GM21786 (cell line): ENCODE data around the gene ATP2A2.
"Not testable (repeated sequence)": the region's sequence is repeated elsewhere in the genome, so short reads cannot be mapped to it uniquely, and the experiment has no call there.

ENCODE experiments used
- ATAC-seq: cut with Tn5 transposase; IDR thresholded peaks from one replicate; pipeline ENCODE4 v1.9.1; 2021; ENCODE audit not compliant: unreplicated experiment

ATP2A2 gene

DNA sequence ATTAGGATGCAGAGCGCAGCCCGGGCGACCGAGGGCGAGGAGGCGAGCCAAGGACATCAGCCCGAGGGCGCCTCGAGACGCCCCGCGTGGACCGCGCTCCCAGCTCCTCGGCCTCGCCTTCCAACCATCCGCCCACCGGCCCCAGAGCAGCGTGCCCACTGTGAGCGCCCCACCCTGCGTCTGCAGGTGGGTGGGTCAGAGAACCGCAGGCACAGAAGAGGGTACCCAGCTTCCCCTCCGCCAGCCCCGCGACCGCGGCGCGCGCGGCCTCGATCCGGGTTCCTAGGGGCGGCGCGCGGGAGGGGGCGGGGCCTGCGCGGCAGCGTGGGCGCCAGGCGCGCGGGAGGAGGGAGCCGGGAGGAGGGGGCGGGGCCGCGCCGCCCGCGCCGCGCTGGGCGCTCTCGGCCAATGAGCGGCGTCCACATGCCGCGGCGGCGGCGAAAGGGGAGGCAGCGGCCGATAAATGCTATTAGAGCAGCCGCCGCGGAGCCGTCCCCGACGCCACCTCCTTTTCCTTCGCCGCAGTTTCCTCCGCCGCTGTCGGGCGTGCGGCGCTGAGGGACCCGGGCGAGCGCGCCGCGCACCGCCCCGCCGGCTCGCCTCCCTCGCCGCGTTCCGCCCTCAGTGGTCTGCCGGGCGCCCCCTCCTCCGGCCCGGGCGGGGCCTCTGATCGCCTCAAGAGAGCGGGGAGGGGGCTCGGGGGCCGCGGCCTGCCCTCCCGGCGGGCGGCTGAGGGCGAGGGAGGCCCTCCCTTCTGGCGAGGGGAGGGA lies at the start of gene ATP2A2:
ATP2A2 (plus strand) TSS at position 469 of the 770 bp plus-strand sequence. CDS start 543 bp downstream, outside the sequence.
- ATAC-seq, result peak; percentile 65

DNA sequence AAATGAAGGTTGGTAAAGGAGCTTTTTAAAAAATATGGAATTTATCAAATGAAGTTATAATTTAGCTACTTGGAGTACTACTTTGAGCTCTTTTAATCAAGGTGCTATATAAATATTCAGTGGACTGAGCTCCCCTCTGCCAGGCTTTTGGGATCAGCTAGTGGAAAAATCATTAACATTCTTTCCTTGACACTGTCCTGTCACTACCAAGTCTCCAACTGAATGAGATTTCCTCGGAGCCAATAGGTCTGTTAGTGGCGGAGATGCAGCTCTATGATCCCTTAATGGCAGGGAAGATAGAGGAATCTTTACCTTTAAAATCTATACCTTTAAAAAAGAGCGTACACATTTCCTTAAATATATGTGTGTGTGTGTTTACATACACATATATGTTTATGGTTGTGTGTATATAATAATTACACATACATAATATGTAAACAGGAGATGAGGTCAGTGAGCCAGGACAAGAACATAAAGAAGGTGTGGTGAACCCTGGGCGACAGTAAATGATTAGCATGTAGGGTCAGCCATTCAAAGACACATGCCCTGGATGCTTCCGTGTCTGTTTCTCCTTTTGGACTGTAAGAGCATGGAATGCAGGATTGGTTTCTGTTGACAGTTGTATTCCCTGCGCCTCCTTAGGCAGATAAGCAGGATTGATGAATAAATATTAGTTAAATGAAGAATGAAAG lies 47.7 kb upstream of the ATP2A2 start:
- ATAC-seq, result no peak

- no peak for ATAC-seq
These were observed 46.7 kb upstream of the ATP2A2 start for GRCh38 chr12:110234331-110234751.

GRCh38 chr12:110234755-110235154 lies 46.3 kb upstream of the ATP2A2 start:
- ATAC-seq, result no peak

GRCh38 chr12:110235383-110235782 lies 45.7 kb upstream of the ATP2A2 start:
- ATAC-seq, result no peak

DNA sequence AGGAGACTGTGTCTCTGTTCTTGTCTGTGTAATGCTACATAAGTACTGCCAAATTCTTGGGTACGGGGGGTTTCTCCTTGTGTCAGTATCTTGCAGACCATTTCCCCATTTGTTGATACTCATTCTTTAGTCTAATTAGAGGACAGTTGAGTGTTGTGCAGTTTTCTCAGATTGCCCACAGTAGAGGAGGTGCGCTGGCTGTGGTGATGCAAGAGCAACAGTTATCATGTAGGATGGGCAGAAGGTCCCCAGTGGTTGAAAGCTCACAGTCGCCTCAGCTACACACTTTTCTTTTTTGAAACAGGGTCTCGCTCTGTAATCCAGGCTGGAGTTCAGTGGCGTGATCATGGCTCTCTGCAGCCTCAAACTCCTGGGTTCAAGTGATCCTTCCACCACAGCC lies 37.8 kb upstream of the ATP2A2 start:
- ATAC-seq, result no peak

DNA sequence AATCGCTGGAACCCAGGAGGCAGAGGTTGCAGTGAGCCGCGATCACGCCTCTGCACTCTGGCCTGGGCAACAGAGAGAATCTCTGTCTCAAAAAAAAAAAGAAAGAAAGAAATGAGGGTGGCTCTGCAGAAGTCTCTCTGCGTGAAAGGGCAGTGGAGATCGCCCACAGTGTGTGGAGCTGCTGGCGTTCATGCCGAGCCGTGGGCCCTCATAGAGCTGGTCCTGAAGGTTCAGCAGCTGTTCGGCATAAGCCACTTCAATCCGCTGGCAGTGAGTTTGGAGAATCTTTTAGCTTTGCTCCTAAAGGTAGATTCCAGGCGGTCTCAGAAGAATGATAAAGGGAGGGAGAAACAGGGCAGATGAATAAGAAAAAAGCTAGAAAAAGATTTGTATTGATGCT lies 36.7 kb upstream of the ATP2A2 start:
- no peak for ATAC-seq

DNA sequence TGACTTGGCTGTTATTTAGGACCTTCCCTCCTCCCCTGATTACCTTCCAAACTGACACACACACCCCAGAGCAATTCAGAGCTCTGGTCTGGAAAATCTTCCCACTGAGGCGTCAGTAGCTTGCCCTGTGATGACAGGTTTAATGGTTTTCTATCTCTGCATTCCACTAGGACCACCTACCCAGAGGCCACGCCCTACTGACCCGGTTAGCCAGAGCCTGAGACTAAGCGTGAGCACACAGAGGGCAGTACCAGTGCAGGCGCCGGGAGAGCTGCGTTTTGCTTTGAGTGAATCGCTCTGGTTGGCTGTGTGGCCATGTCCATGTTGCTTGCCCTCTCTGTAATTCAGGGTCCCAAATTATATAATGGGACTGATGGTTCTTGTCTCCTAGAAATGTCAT lies 36.2 kb upstream of the ATP2A2 start:
- no peak for ATAC-seq

DNA sequence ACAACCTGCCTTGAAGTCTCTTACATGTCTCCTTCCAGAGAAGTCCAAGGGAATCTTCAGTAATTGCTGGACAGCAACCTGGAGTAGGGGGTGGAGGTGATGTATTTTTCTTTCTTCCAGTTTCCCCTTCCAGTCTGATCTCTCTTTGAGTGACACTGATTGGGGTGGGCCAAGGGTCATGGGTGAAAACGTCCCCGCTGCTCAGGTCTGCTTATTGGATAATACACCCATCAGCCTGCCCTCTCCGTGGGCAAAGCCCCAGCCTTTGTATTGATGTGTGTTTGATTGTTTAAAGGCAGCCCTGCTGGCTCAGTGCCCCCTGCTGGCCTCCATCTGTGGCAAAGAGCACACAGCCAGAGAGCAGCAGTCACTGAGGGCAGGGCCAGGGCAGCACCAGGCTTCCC lies 35.7 kb upstream of the ATP2A2 start:
- no peak for ATAC-seq

DNA sequence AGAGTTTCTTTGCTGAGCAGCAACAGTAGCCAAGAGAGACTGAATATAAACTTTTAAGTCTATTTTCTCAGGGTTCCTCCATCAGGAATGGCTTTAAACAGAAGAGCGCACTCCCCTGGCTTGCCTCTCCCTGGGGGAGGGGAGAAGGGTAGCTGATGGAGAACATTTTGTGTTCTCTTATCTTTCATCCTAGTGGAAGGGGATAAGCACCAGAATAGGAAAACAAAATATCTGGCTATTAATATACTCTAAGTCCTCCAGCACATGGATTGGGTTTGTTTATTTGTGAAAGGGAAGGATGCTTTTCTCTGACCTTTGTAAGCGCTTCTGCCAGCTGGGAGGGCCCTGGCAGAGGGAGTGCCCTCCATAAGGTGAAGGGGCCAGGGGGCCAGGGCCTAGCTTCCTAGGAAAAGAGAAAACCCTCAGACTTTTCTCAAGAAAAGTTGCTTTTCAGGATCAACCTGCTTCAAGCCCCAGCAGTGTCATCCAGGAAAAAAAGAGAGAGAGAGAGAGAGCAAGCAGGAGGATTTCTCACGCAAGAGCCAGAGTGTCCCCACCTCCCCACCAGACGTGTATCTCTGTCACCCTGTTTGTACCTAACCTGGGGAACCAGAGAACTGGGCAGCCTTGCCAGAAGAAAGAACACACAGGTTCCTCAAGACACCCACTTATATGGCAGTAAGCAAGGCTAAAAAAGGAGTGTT lies 34.3 kb upstream of the ATP2A2 start:
- no peak for ATAC-seq

GRCh38 chr12:110247340-110248095 lies 33.5 kb upstream of the ATP2A2 start:
- ATAC-seq, result no peak

DNA sequence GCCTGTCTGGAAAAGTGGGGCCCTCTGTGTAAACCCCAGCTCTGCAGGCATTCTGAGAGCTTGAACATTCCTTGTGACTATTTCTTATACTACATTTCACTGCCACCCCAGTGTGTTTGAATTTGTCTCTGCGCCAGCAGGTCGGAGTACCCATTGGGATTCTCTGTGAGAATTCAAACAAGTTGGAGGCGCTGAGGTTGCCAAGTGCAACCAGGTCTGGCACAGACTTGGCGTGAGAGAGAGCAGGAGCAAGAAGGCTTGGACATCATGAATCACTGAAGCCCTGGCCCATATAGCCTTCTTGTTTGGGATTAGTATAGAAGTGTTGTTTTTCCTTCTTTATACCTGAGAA lies 33.0 kb upstream of the ATP2A2 start:
- no peak for ATAC-seq

DNA sequence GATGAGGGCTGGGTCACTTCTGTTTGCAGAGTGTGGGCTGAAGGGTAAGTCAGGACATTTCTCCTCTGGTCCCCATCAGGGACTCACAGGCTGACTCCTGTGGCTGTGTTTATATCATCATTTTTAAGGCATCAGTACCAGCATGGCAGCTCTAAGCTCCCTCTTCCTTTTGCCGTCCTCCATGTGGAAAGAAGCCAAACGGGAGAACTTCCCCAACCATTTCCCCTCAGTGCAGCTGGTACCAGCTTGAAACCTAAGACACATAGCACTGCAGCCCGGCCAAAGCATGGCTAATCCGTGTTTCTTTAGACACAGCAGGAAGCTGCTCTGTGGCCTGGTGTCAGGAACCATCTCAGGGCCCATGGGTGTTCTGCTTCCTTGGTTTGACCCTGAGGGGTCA lies 31.9 kb upstream of the ATP2A2 start:
- no peak for ATAC-seq

DNA sequence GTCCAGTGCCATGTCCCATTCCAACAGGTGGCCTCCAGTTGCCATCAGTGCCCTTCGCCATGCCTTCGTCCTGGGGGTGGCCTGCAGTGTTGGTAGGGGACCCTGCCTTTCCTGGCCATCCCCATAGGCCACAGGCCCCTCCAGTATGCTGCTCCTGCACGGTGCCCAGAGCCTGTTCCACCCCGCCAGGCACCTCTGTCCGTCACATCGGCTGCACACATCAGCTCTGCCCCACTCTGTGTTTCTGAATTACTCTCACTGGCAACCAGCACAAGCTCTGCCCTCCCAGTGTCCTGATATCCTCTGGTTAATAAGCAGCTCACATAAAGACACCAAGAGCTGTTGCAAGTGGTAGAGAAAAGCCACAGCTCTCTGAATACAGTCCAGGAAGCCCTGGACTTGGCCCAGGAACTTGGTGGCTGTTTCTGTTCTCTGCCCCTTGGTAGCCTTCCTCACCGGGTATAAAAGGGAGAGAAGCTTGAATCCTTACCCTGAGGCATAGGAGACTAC lies 31.3 kb upstream of the ATP2A2 start:
- ATAC-seq, result no peak

- no peak for ATAC-seq
These were observed 29.7 kb upstream of the ATP2A2 start for GRCh38 chr12:110251381-110251780.

DNA sequence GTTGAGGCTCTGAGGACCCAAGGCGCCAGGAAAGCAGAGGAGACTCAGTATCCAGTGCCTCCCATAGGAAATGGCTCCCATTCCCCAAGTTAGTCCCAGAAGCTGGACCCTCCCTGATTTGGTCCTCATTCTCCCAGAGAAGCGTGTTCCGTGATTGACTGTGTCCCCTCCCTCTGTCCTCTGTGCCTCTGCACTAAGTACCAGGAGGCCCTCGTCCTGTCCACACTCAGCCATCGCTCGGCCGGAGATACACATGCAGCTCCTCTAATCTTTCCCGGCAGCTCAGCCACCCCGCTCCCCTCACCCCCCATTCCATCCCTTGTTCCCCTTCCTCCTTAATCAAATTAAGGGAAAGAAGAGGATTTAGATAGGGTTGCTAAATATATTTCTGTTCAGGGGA lies 28.3 kb upstream of the ATP2A2 start:
- ATAC-seq, result no peak

DNA sequence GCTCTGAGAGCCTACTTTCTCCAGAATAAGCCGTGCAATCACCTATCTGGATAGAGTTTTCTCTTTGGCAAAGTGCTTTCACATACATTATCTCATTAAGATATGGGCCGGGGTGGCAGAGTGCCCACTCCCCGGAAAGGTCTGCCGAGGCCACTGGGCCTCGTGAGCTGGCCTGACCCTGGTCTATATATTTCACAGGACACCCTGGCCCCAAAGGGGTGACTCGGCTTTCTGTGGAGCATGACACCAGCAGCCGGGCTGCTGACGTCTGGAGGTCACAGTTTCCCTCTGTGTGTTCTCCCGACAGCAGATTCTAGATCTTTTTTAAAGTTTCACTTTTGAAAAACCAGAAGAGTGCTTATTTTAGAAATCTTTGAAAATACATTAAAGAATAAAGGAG lies 27.9 kb upstream of the ATP2A2 start:
- no peak for ATAC-seq

GRCh38 chr12:110254971-110255540 lies 26.0 kb upstream of the ATP2A2 start:
- ATAC-seq, result no peak

DNA sequence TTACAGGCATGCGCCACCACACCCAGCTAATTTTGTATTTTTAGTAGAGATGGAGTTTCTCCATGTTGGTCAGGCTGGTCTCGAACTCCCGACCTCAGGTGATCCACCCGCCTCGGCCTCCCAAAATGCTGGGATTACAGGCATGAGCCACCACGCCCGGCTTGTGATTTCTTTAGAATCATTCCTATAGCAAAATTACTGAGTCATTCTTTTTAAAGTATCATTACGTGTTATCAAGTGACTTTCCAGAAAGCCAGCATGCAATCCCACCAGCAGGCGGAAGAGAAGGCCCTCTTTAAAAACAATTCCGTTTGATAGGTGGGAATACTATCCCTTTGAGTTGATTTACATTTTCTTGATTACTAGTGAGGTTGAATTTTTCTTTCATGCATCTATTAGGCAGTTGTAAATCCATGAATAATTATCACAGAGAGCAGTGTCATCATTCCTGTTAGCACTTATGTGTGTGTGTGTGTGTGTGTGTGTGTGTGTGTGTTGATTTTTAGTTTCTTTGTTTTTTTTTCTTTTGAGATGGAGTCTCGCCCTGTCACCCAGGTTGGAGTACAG lies 25.1 kb upstream of the ATP2A2 start:
- ATAC-seq, result not testable (repeated sequence)

GRCh38 chr12:110256780-110257431 lies 24.1 kb upstream of the ATP2A2 start:
- no peak for ATAC-seq
